Right lung (tissue), 5 donors: ENCODE measurements around the gene PIGZ. TPM values are rescaled to one million over a fixed set of nuclear protein-coding genes. Genes with fewer than 3 reads are reported as not detected.
A peak's percentile ranks its signal among the peaks of the same experiment; 100 is the strongest.

Experiments used
- DNase-seq, 2 donors: peaks; one replicate each; pipeline ENCODE4 v3.0.0-alpha.2; 2013
- polyA plus RNA-seq, 5 donors: library from polyadenylated mRNA; unstranded; fragments of 120-200 nt; gene quantifications; one replicate each; pipeline versions ENCODE4 v1.2.1 to v1.2.3, GENCODE V29; 2013; ENCODE audit warnings: inconsistent platforms in 1 of 5, low replicate concordance in 1 of 5; ENCODE audit not compliant: insufficient read length in 5 of 5, insufficient read depth in 1 of 5

Gene PIGZ
- polyA plus RNA-seq, 5 donors: 1.1 to 2.3 (median 1.4) TPM

GRCh38 chr3:196985954-196986885 is 17.6 kb upstream of the PIGZ start:
- no peak for DNase-seq

DNA sequence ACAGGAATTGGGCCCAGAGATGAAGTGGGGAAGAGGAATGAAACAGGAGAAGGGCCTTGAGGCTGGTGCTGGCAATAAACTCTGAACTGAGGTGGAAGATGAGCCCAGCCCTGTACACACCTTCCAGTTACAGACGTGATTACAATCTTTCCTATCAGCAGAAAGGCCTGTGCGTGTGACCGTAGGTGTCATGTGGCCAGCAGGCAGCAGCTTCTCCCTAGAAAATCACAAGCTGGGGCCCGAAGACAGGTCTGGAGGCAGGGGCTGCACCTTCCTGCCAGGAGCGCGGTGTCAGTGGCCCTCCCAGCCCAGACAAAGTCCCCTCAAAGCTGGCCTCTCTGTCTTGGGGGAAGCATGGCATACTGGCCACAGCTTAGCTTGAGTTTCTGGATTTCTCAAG is 16.7 kb upstream of the PIGZ start:
- DNase-seq: no peak

DNA sequence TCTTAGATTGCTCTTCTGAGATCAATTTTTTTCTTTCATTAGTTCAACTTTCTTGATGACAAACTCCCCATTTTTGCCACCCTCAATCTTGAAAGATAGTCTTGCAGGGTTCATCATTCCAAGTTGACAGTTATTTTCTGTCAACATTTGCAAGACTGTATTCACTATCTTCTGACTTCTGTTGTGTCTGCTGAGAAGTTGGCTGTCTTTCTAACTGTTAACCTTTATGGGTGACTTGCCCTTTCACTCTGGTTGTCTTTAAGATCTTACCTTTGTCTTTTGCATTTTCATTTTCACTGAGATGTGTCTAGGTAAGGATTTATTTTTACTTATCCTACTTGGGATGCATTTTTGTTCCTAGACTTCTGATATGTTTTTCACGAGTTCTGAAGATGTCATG is 14.6 kb upstream of the PIGZ start:
- no peak for DNase-seq

DNA sequence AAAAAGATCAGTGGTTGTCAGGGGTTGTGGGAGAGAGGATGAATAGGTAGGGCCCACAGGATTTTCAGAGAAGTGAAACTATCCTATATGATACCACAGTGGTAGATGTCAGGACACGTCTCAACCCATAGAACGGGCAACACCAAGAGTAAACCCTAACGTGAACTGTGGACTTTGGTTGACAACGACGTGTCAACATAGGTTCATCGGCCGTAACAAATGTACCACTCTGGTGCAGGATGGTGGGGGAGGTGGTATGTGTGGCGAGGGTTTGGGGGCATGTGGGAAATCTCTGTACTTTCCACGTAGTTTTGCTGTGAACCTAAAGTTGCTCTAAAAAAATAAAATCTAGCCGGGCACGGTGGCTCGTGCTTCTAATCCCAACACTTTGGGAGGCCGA is 13.0 kb upstream of the PIGZ start:
- no peak for DNase-seq

DNA sequence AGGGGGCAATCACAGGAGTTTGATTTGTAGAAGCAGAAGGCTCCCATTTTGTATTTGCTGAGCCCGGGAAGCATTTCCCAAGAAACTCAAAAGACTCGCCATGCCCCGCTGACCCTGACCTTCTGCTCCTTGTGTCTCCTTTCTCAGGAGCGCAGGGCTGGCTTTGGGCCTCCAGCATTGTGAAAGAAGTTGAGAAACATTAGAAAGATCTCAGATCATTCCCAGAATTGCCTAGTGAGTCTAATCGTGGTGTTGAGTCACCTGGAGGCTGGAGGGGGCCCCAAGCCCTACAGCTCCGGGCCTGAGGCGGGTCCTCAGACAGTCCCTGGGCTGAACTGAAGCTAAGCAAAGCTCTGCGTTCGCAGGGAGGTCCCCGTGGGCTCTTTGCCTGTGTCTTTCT is 10.9 kb upstream of the PIGZ start:
- DNase-seq: no peak

DNA sequence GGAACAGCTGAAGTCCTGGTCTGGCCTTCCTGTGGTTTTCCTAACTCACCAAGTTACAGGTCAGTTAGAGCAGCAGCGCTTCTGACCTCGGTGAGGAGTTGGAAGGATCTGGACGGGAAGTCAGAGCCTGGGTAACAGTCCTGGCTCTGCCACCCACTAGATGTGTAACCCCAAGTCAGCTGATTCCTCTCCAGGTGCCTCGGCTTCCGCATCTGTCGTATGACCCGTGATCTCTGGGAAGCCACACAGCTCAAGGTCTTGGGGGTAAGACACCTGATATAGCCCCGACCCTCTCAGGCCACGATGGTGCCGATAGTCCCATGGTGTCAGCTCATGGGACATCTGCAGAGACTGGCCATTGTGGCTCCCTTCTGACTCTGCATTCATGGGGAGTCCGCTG is 8.3 kb upstream of the PIGZ start:
- DNase-seq: no peak

- no peak for DNase-seq
These were observed 6.7 kb upstream of the PIGZ start for GRCh38 chr3:196975349-196975748.

- no peak for DNase-seq
These were observed 6.0 kb upstream of the PIGZ start for GRCh38 chr3:196974661-196975060.

DNA sequence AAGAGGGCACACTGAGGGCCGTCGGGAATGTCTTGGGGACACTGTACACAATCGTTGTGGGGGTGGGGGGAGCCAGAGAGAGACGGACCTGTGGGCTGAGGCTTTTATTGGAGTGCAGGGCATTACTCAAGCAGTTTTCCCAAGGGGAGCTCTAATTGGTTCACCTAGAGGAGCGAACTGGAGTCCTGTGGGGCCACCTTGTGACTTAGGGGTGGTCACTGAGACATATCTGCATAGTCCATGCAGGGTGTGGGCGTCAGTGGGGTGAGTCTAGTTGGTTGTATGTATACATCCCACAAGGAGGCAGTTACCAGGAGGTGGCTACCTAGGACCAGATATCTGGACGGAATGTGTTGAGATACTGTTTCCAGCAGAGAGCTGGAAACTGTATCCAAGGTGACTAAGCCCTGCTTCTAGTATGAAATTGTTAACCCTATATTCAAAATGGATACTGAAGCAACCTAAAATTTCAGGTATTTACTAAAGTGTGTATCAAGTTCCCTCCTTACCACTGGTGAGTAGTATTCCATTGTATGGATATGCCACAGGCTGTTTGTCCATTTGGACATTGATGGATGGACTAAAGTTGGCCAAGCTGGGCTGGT is 2.6 kb upstream of the PIGZ start:
- no peak for DNase-seq

- DNase-seq: no peak
These were observed 2.0 kb upstream of the PIGZ start for GRCh38 chr3:196970547-196971093.

DNA sequence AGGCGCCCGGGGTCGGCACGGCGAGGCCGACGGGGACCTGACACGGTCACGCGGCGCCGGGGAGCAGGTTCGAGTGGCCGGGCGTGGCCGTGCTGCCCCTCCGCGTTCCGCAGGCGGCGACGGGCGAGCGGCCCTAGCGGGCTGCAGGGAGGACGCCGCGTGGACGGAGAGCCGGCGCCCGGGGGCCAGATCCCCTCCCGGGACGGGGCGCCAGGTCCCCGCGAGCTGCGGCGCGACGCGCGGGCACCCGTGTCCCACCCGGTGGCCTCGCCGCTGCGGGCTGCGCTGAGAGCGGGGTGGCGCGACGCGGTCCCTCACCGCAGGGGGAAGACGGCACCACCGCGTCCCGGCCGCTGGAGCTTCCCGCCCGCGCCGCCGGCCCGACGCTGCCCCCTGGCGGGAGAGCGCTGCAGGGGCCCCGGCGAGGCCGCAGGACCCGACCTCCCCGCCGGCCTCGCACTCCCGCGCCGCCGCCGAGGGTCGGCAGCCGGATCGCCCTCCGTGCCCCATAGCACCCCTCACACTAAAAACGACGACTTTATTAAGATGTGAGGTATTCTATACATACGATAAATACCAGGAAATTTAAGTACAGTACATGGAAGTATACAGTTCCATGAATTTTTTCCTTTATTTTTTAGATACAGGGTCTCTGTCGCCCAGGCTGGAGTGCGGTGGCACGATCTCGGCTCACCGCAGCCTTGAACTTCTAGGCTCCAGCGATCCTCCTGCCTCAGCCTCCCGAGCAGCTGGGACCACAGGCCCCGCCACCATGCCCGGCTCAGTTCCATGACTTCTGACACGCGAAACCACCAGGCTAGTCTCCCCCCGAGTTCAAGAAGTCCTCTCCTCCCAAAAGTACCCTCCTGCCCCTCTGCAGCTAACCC is 1.3 kb upstream of the PIGZ start:
- peak in 1 of 2 donors; percentile 48 for DNase-seq

- DNase-seq: no peak
These were observed 564 bp upstream of the PIGZ start for GRCh38 chr3:196969134-196969659.

GRCh38 chr3:196967412-196968232 is 1.0 kb downstream of the PIGZ start:
- DNase-seq: no peak

GRCh38 chr3:196966526-196967401 is 1.9 kb downstream of the PIGZ start:
- no peak for DNase-seq

DNA sequence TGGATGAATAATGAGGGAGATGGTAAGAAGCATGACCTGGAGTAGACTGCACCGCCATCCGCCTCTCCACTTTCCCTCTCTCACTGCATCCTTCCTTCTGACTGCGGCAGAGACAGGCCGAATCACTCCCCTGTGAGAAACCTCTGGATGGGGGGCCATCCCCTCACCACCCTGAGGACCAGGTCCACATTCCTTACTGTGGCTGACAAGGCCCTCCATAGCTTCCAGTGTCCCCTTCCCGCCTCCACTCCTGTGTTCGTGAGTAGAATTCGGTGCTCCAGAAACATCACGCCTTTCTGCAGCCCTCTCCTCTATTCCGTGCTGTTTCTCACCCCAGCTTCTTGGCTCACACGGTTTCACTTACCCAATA is 2.8 kb downstream of the PIGZ start:
- no peak for DNase-seq

DNA sequence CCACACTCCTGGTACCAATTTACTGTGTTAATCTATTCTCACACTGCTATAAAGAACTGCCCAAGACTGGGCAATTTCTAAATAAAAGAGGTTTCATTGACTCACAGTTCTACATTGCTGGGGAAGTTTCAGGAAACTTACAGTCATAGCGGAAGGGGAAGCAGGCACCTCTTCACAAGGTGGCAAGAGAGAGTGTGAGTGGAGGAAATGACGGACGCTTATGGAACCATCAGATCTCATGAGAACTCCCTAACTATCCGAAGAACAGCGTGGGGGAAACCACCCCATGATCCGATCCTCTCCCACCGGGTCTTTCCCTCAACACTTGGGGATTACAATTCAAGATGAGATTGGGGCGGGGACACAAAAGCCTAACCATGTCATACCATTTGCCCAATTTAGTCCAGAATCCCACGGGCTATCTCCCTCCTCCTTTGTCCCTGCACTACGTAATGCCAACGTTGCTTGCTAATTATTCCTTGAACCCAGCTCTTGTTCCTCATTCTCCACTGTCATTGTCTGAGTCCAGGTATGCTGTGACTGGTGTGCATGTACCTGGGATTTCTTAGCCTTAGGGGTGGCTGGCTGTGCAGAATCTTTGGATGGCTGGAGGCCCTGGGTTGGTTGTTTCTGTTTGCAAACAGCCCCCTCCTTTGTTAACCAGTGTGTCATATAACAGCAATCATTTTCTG is 3.4 kb downstream of the PIGZ start:
- no peak for DNase-seq

GRCh38 chr3:196963631-196963953 is 5.0 kb downstream of the PIGZ start:
- no peak for DNase-seq

DNA sequence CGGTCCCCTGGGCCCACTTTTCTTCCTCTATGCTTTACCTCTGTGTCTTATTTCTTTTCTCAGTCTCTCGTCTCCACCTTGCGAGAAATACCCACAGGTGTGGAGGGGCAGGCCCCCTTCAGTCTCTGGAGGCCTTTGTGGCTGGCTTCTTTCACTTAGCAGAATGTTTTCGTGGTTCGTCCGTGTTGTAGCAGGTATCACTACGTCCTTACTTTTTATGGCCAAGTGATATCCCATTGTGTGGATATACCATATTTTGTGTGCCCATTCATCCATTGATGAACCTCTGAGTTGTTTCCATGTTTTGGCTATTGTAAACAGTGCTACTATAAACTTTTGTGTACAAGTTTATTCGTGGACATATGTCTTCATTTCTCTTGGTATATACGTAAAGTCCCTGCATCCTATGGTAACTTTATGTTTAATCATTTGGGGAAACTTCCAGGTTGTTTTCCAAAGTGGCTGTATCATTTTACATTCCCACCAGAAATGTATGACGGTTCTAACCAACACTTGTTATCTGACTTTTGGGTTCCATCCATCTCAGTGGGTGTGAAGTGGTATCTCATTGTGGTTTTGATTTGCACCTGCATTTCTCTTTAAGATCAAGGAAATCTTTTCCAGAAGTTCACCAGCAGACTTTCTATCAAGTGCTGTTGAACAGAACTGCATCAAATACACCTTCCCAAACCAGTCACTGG is 5.6 kb downstream of the PIGZ start:
- no peak for DNase-seq
